Astrocyte of the hippocampus (primary cell): ENCODE measurements around the gene ACVR1B.
A peak's percentile ranks its signal among the peaks of the same experiment; 100 is the strongest.

Source experiments
- DNase-seq: peaks from one replicate; pipeline ENCODE4 v3.0.0; 2011; ENCODE audit warnings: low read depth, low spot score

ACVR1B gene

GRCh38 chr12:51970904-51971646, 19.6 kb downstream of the ACVR1B start:
- DNase-seq: peak; percentile 81

GRCh38 chr12:51971679-51972421, 20.4 kb downstream of the ACVR1B start:
- DNase-seq: peak; percentile 24

- no peak for DNase-seq
Observed at GRCh38 chr12:51972422-51972812, 20.9 kb downstream of the ACVR1B start.

GRCh38 chr12:51972849-51973273, 21.4 kb downstream of the ACVR1B start:
- DNase-seq: peak; percentile 62

GRCh38 chr12:51973560-51973959, 22.1 kb downstream of the ACVR1B start:
- no peak for DNase-seq

GRCh38 chr12:51974646-51975045, 23.1 kb downstream of the ACVR1B start:
- DNase-seq: no peak

- DNase-seq: no peak
Observed at GRCh38 chr12:51975196-51975595, 23.7 kb downstream of the ACVR1B start.

GRCh38 chr12:51976376-51977160, 25.1 kb downstream of the ACVR1B start:
- DNase-seq: peak; percentile 55

- DNase-seq: no peak
Observed at GRCh38 chr12:51977320-51977753, 25.8 kb downstream of the ACVR1B start.

- DNase-seq: peak; percentile 19
Observed at GRCh38 chr12:51979306-51979705, 27.8 kb downstream of the ACVR1B start.

- peak; percentile 83 for DNase-seq
Observed at GRCh38 chr12:51980051-51980808, 28.7 kb downstream of the ACVR1B start.

- no peak for DNase-seq
Observed at GRCh38 chr12:51980809-51981127, 29.3 kb downstream of the ACVR1B start.

- no peak for DNase-seq
Observed at GRCh38 chr12:51984657-51985056, 33.2 kb downstream of the ACVR1B start.

- DNase-seq: no peak
Observed at GRCh38 chr12:51985154-51985835, 33.8 kb downstream of the ACVR1B start.

GRCh38 chr12:51986834-51987233, 35.3 kb downstream of the ACVR1B start:
- no peak for DNase-seq

- DNase-seq: no peak
Observed at GRCh38 chr12:51992246-51992645, 40.7 kb downstream of the ACVR1B start.

GRCh38 chr12:51994539-51994820, 43.0 kb downstream of the ACVR1B start:
- DNase-seq: no peak

GRCh38 chr12:51994959-51995358, 43.5 kb downstream of the ACVR1B start:
- no peak for DNase-seq

GRCh38 chr12:51997136-51997535, 45.6 kb downstream of the ACVR1B start:
- DNase-seq: no peak

GRCh38 chr12:52003016-52003550, 51.6 kb downstream of the ACVR1B start:
- DNase-seq: no peak

GRCh38 chr12:52003591-52003990, 52.1 kb downstream of the ACVR1B start:
- no peak for DNase-seq
